ENCODE data around the gene LRRC72.
"Not testable (repeated sequence)": the region's sequence is repeated elsewhere in the genome, so short reads cannot be mapped to it uniquely, and the experiment has no call there.

Gene LRRC72

DNA sequence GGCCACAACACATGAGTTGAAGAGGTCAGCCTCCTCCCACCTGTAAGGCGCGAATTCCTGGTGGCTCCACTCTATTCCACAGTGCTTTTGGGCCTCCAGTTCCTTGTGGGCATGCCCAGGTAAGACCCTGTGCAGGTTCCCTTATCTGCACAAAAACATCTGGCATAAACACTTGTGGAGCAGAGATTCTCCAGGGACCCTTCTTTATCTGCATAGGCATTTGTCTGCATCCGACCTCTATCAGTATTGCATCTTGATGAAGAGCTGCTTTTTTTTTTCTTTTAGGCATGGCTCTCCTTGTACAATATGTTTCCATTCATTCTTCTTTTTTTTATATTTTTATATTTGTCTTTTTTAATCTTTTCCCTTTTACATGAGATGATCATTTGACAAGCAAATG lies 60.5 kb downstream of the LRRC72 start:
- no peak for DNase-seq (ENCODE audit: insufficient read length)
- no peak for TF ChIP-seq POLR2AphosphoS5 (IDR thresholded peaks at IDR 0.05; ENCODE audit: low read depth, low read length)
- no peak for TF ChIP-seq TAF1 (IDR thresholded peaks at IDR 0.05; ENCODE audit: borderline replicate concordance, low read depth, low read length)
- TF ChIP-seq POLR2A (IDR thresholded peaks at IDR 0.05; ENCODE audit: low read depth, low read length) = no peak
- FAIRE-seq = no peak

DNA sequence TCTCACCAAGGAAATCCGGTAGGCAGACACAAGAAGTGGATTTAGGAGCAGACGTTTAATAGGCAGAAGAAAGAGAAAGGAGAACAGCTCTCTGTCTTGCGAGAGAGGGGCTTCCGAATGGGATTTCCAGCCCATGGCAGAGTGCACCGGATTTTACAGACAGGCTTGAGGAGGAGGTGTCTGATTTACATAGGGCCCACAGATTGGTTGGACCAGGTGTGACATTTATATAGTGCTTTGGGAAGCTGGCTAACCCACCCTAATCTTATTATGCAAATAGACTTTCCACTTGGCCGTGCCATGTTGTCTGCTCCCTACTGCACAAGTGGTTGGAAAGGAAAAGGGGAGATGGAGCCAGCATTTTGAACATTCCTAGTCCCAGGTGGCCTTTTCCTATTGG lies 61.2 kb downstream of the LRRC72 start:
- FAIRE-seq = no peak

DNA sequence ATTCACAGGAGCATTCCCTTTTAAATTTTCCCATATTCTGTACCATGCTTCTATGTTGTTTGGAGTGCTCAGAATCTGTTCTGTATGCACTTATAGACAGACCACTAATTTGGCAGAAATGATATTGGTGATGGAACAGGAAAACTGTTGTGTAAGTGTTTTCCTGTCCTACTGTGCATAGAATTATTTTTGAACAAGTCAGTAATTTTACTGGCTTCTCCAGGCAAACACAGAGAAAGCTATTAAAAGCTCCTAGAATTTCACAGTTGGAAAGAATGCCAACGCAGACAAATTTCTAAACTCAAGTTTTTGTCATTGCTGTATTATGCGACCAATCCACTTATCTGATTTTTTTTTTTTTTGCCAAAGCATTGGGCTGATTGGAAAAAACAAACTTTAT lies 63.3 kb downstream of the LRRC72 start:
- DNase-seq (ENCODE audit: insufficient read length) (no peak), FAIRE-seq (no peak)
- no peak for TF ChIP-seq TAF1 (IDR thresholded peaks at IDR 0.05; ENCODE audit: borderline replicate concordance, low read depth, low read length)
- no peak for TF ChIP-seq POLR2AphosphoS5 (IDR thresholded peaks at IDR 0.05; ENCODE audit: low read depth, low read length)
- no peak for TF ChIP-seq POLR2A (IDR thresholded peaks at IDR 0.05; ENCODE audit: low read depth, low read length)

More for the DNA sequence above, 61.2 kb downstream of the LRRC72 start:
- DNase-seq (ENCODE audit: insufficient read length) = no peak
- no peak for TF ChIP-seq POLR2AphosphoS5 (IDR thresholded peaks at IDR 0.05; ENCODE audit: low read depth, low read length)
- TF ChIP-seq POLR2A (IDR thresholded peaks at IDR 0.05; ENCODE audit: low read depth, low read length) = no peak
- TF ChIP-seq TAF1 (IDR thresholded peaks at IDR 0.05; ENCODE audit: borderline replicate concordance, low read depth, low read length) = no peak

DNA sequence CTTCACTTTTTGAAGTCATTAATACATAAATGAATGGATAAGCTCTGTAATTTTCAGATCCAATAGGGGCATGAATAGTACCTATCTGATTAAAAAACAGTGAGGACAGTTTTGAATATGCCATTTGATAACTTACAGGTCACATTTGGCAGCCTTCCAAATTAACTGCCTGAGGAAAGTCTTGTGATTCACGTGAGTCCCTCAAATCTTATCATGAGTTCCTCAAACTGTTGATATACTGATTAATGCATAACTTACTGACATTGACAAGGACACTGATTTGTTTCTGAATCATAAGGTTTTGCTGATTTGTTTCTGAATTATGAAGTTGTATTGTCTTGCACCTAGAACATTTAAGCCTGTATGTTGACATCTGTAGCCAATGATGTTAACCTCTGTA lies 63.8 kb downstream of the LRRC72 start:
- TF ChIP-seq TAF1 (IDR thresholded peaks at IDR 0.05; ENCODE audit: borderline replicate concordance, low read depth, low read length) (no peak), POLR2AphosphoS5 (IDR thresholded peaks at IDR 0.05; ENCODE audit: low read depth, low read length) (no peak), POLR2A (IDR thresholded peaks at IDR 0.05; ENCODE audit: low read depth, low read length) (no peak)
- FAIRE-seq (no peak), DNase-seq (ENCODE audit: insufficient read length) (no peak)

DNA sequence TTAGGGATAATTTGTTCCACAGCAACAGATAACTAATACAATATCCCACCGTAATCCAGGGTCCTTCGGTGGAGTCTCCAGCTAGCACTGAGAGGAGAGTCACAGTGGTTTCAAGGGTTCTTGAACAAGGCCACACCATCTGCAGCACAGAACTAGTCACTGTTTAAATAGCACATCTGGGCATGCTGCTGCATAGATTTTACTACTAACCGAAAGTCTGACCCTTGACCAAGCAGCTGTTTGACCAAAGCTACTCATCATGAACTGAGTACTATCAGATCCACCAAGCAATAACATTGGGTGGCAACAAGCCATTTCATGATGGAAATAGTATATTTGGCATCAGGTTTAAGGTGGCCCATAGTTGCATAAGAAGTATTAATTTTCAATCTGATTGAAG lies 65.8 kb downstream of the LRRC72 start:
- TF ChIP-seq POLR2A (IDR thresholded peaks at IDR 0.05; ENCODE audit: low read depth, low read length) (no peak), POLR2AphosphoS5 (IDR thresholded peaks at IDR 0.05; ENCODE audit: low read depth, low read length) (no peak), TAF1 (IDR thresholded peaks at IDR 0.05; ENCODE audit: borderline replicate concordance, low read depth, low read length) (no peak)
- no peak for FAIRE-seq
- DNase-seq (ENCODE audit: insufficient read length) = no peak

DNA sequence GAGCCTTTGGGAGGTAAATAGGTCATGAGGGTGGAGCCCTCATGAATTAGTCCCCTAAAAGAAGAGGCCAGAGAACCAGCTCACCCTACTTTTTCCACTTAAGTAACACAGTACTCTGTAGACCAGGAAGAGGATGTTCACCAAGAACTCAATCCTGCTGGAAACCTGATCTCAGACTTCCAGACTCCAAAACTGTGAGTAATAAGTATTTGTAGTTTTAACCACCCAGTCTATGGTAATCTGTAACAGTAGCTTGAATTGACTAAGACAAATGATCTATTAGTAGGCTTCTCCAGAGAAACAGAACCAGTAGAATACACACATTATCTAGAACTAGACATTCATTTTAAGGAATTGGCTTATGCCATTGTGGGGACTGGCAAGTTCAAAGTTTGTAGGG lies 67.4 kb downstream of the LRRC72 start:
- DNase-seq (ENCODE audit: insufficient read length) (no peak), FAIRE-seq (no peak)
- no peak for TF ChIP-seq TAF1 (IDR thresholded peaks at IDR 0.05; ENCODE audit: borderline replicate concordance, low read depth, low read length)
- no peak for TF ChIP-seq POLR2AphosphoS5 (IDR thresholded peaks at IDR 0.05; ENCODE audit: low read depth, low read length)
- TF ChIP-seq POLR2A (IDR thresholded peaks at IDR 0.05; ENCODE audit: low read depth, low read length) = no peak

DNA sequence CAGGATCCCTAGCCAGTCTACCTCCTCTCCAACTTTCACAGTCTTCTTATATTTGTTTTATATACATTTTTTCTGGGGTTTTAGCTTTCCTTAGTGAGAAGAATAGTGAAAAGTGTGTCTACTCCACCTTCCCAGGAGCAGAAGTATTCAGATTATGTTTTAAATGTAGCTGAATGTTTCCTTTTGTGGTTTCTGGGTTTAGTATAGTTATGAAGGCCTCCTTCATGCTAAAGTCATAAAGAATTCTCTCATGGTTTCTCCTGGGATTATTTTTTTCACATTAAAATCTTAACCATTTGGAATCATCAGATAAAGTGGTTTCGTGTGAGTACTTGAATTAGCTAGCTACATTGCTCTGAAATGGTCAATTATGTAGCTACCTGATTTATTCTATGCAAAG lies 68.1 kb downstream of the LRRC72 start:
- TF ChIP-seq POLR2AphosphoS5 (IDR thresholded peaks at IDR 0.05; ENCODE audit: low read depth, low read length) (no peak), TAF1 (IDR thresholded peaks at IDR 0.05; ENCODE audit: borderline replicate concordance, low read depth, low read length) (no peak), POLR2A (IDR thresholded peaks at IDR 0.05; ENCODE audit: low read depth, low read length) (no peak)

DNA sequence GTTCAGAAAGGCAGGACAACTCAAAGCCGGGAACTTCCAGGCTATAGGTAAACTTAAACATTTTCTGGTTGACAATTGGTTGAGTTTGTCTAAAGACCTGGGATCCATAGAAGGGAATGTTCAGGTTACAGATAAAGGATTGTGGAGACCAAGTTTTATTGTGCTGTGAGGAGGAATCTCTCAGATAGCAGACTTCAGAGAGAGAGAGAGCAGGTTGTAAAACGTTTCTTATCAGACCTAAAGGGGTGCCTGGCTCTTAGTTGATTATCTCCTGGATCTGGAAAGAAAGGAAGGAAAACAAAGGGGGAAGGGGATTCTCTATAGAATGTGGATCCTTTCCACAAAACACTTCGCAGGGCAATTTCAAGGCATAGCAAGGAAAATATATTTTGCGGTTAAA lies 69.0 kb downstream of the LRRC72 start:
- not testable (repeated sequence) for FAIRE-seq; DNase-seq (ENCODE audit: insufficient read length)

More for the DNA sequence above, 68.1 kb downstream of the LRRC72 start:
- DNase-seq (ENCODE audit: insufficient read length) (no peak), FAIRE-seq (no peak)

DNA sequence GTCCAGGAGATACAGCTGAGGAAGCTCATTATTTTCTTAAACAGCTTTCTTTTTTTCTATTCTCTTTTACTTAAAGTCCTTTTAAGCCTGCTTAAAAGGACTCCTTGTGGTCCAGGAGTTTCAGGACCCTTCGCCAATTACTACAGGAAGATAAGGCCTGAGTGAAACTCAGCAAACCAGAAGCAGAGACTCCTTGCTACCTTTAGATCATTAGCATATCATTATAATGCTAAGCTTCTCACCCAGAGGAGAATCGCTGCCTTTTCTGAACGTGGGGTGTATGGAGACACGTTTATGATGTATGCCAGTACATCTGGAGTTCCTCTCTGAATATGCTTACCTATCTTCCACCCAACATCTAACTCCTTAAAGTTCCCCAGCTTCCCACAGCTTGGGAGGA lies 71.4 kb downstream of the LRRC72 start:
- no peak for DNase-seq (ENCODE audit: insufficient read length)
- FAIRE-seq = no peak
- TF ChIP-seq TAF1 (IDR thresholded peaks at IDR 0.05; ENCODE audit: borderline replicate concordance, low read depth, low read length) (no peak), POLR2AphosphoS5 (IDR thresholded peaks at IDR 0.05; ENCODE audit: low read depth, low read length) (no peak), POLR2A (IDR thresholded peaks at IDR 0.05; ENCODE audit: low read depth, low read length) (no peak)

DNA sequence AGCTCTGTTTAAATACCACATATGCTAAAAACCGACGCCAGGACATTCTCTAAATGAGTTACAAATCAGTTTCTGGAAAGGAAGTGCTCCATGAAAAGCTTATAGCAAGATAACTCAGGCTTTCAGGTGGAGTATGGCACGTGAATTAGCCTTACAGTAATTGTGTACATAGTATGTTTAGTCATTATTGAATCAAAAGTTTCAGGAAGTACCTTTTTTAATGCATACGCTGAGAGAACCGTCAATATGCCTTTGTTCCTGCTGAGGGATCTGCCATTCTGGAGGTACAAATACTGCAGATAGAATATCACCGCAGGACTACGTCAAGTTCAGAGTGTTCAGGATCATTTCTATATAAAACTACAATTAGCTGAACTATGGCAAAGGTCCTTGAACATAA lies 73.2 kb downstream of the LRRC72 start:
- no peak for TF ChIP-seq TAF1 (IDR thresholded peaks at IDR 0.05; ENCODE audit: borderline replicate concordance, low read depth, low read length)
- no peak for TF ChIP-seq POLR2A (IDR thresholded peaks at IDR 0.05; ENCODE audit: low read depth, low read length)
- FAIRE-seq (no peak), DNase-seq (ENCODE audit: insufficient read length) (no peak)

DNA sequence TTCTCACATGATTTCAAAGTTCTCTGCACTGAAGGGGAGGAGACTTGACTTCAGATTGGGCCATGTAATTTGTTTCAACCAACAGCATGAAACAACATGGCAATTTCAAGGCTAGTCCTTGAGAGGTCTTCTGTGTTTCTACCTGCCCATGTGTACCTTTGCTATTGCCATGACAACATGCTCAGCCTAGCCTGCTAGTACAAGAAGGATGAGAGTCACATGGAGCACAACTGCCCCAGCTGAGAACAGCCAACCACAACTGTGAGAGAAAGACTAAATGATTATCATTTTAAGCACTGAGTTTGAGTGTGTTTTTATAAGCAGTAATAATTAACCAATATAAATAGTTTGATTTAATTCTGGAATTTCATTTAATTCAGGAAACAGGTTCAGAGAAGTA lies 77.0 kb downstream of the LRRC72 start:
- no peak for TF ChIP-seq POLR2AphosphoS5 (IDR thresholded peaks at IDR 0.05; ENCODE audit: low read depth, low read length)
- TF ChIP-seq TAF1 (IDR thresholded peaks at IDR 0.05; ENCODE audit: borderline replicate concordance, low read depth, low read length) = no peak
- no peak for TF ChIP-seq POLR2A (IDR thresholded peaks at IDR 0.05; ENCODE audit: low read depth, low read length)
- FAIRE-seq (no peak), DNase-seq (ENCODE audit: insufficient read length) (no peak)

DNA sequence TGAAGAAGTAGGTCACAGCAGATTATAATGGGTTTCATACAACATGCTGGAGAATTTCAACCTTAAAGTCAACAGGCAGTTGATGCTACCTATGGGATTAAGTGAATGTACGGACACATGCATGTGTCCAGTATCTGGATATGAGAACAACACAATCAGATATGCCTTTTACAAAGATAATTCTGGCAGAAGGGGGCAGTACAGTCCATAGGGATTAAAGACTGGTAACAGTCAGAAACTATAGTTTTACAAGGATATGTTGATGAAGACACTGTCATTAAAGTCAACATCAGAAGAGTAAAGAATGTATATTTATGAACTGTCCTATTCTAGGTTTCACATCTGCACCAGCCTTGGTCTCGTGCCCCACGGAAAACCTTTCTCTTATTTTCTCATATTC lies 77.4 kb downstream of the LRRC72 start:
- DNase-seq (ENCODE audit: insufficient read length) = no peak
- TF ChIP-seq POLR2AphosphoS5 (IDR thresholded peaks at IDR 0.05; ENCODE audit: low read depth, low read length) = no peak
- no peak for TF ChIP-seq TAF1 (IDR thresholded peaks at IDR 0.05; ENCODE audit: borderline replicate concordance, low read depth, low read length)
- no peak for TF ChIP-seq POLR2A (IDR thresholded peaks at IDR 0.05; ENCODE audit: low read depth, low read length)
- no peak for FAIRE-seq

DNA sequence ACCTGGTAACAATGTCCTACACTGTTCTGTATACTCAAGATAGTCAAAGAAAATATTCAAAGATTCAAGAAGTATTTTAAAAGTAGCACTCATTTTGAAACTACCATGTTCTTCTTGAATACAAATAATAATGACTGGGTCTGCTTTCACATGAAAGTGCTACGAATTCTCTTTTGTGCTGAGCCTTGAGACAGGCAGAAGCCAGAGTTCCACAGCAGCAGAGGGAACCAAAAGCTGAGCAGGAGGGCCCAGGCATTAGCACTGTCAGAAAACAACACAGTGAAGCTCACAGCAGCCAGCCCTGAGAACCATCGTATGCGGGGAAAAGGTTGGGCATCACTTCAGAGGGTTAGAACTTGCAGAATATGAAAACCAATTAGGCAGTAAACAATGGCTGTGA lies 80.1 kb downstream of the LRRC72 start:
- no peak for TF ChIP-seq POLR2AphosphoS5 (IDR thresholded peaks at IDR 0.05; ENCODE audit: low read depth, low read length)
- no peak for FAIRE-seq
- no peak for DNase-seq (ENCODE audit: insufficient read length)

All from GM12892 (cell line).